HepG2 (cell line): ENCODE measurements around the gene TREML1.

Source experiments
- EZH2 ChIP-seq: conservative IDR thresholded peaks from 2 replicates; pipeline ENCODE4 v1.6.1; 2012; ENCODE audit warnings: mild to moderate bottlenecking, low read depth, low read length, moderate library complexity
- NFYB ChIP-seq: sonication (generic); formaldehyde crosslinking; IDR thresholded peaks from 2 replicates; pipeline ENCODE4 v1.4.0; 2020; ENCODE audit warnings: missing genetic modification reagents
- POLR2A ChIP-seq, 2 experiments: IDR thresholded peaks; 2 replicates each; pipeline ENCODE4 v1.6.1; 2011; ENCODE audit warnings: low read depth in 2 of 2, low read length in 2 of 2, mild to moderate bottlenecking in 1 of 2, moderate library complexity in 1 of 2; ENCODE audit not compliant: insufficient read depth in 1 of 2
- ZNF777 ChIP-seq: sonication (generic); formaldehyde crosslinking; IDR thresholded peaks from 2 replicates; pipeline ENCODE4 v1.4.0; 2020; ENCODE audit warnings: missing genetic modification reagents
- ZSCAN31 ChIP-seq: sonication (generic); formaldehyde crosslinking; IDR thresholded peaks from 2 replicates; pipeline ENCODE4 v1.5.0; 2020; ENCODE audit warnings: low read depth, mild to moderate bottlenecking, missing genetic modification reagents
- TF ChIP-seq, protein P1 (sequence below), 2 experiments: sonication (generic) in 1 of 2; formaldehyde crosslinking in 1 of 2; IDR thresholded peaks; 2 replicates each; pipeline versions ENCODE4 v1.5.1 to v1.6.1; 2011 to 2020; ENCODE audit warnings: borderline replicate concordance in 1 of 2, low read depth in 1 of 2, low read length in 1 of 2, mild to moderate bottlenecking in 1 of 2, missing genetic modification reagents in 1 of 2, moderate library complexity in 1 of 2

DNA sequence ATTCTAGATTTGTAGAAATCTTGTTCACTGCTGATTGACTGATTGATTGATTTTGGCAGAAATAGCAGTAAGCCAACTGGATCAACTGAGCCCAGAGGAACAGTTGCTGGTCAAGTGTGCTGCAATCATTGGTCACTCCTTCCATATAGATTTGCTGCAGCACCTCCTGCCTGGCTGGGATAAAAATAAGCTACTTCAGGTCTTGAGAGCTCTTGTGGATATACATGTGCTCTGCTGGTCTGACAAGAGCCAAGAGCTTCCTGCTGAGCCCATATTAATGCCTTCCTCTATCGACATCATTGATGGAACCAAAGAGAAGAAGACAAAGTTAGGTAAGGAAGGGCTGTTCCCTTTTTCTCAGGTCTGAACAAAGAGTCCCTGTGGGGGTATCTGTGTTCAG is 31.2 kb downstream of the TREML1 start:
- TF ChIP-seq ZSCAN31 (CRISPR knock-in tag) (no peak), ZNF777 (CRISPR knock-in tag) (no peak), EZH2 (no peak), POLR2A (IDR thresholded peaks at IDR 0.05; ENCODE audit: insufficient read depth in 1 of 2, low read depth in 2 of 2, low read length in 2 of 2) (no peak), NFYB (CRISPR knock-in tag) (no peak)
- TF ChIP-seq, protein P1, sequence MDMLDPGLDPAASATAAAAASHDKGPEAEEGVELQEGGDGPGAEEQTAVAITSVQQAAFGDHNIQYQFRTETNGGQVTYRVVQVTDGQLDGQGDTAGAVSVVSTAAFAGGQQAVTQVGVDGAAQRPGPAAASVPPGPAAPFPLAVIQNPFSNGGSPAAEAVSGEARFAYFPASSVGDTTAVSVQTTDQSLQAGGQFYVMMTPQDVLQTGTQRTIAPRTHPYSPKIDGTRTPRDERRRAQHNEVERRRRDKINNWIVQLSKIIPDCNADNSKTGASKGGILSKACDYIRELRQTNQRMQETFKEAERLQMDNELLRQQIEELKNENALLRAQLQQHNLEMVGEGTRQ (IDR thresholded peaks at IDR 0.05; ENCODE audit: low read depth, low read length), result no peak
- TF ChIP-seq, protein P1 (CRISPR knock-in tag; IDR thresholded peaks at IDR 0.05; ENCODE audit: borderline replicate concordance), result no peak
